Non-pigmented ciliary epithelial cell (primary cell): ENCODE data around the gene PPP2R5E.
A peak's percentile ranks its signal among the peaks of the same experiment; 100 is the strongest.
"Not testable (repeated sequence)": the region's sequence is repeated elsewhere in the genome, so short reads cannot be mapped to it uniquely, and the experiment has no call there.

ENCODE experiments used
- DNase-seq: peaks from one replicate; pipeline ENCODE4 v3.0.0-alpha.2; 2010; ENCODE audit warnings: low read depth

PPP2R5E gene

GRCh38 chr14:63375769-63376168, 167.4 kb downstream of the PPP2R5E start:
- DNase-seq, result no peak

GRCh38 chr14:63371613-63372012, 171.6 kb downstream of the PPP2R5E start:
- DNase-seq, result not testable (repeated sequence)

DNA sequence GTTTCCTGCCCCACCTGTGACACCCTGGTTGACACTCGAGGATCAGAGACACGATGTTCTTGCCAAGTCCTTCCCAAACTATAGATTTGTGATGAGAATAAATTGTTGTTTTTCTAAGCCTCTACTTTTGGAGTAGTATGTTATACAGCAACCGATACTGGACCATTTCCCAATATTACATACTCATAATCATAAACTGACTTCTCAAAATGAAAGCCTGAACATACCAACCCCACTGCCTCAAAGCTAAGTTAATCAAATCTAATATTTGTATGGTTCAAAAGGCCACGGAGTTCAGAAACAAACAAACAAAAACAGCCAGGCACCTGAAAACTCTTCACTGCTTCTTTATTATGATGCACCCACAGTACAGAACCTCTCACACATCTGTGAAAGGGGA, 172.1 kb downstream of the PPP2R5E start:
- DNase-seq, result no peak

DNA sequence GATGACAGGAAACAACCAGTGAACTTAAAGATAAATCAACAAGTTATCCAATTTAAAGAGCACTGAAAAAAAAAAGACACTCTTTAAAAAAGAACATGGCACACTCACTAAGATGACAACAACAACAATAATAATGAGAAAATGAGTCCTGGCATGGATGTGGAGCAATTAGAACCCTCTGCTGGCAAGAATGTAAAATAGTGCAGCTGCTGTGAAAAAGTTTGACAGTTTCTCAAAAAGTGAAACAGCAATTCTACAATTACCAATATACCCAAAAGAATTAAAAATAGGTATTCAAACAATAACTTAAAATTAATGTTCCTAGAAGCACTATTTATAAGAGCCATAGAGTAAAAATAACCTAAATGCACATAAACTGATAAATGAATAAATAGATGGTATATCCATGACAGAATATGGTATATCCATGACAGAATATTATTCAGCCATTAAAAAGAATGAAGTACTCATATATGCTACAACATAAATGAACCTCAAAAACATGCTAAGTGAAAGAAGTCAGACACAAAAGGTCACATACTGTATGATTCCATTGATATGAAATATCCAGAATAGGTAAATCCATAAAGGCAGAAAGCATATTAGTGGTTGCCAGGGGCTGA, 175.3 kb downstream of the PPP2R5E start:
- DNase-seq, result no peak

- DNase-seq, result no peak
Measured at GRCh38 chr14:63362389-63362819, 180.8 kb downstream of the PPP2R5E start.

GRCh38 chr14:63361790-63362189, 181.4 kb downstream of the PPP2R5E start:
- DNase-seq, result no peak

GRCh38 chr14:63357841-63358240, 185.3 kb downstream of the PPP2R5E start:
- DNase-seq, result no peak

DNA sequence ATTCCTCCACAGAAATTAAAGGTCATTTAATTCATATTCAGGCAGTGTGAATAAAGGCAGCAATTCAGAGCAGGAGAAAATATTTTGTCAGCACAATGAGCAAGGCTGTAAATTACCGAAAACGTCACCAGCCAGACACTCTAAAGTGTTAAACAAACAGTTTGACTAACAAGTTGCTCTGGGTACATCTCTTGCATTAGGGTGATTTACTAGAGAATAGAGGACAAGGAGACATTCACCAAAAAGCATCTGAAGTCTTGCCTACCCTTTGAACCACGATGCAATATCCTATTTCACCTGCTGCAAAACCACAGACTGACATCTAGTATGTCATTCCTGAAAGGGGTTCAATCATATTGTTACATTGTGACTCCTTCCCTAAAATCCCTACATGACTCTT, 197.4 kb downstream of the PPP2R5E start:
- DNase-seq, result no peak

- DNase-seq, result no peak
Measured at GRCh38 chr14:63344336-63344735, 198.8 kb downstream of the PPP2R5E start.

GRCh38 chr14:63343878-63344277, 199.3 kb downstream of the PPP2R5E start:
- peak; percentile 10 for DNase-seq

DNA sequence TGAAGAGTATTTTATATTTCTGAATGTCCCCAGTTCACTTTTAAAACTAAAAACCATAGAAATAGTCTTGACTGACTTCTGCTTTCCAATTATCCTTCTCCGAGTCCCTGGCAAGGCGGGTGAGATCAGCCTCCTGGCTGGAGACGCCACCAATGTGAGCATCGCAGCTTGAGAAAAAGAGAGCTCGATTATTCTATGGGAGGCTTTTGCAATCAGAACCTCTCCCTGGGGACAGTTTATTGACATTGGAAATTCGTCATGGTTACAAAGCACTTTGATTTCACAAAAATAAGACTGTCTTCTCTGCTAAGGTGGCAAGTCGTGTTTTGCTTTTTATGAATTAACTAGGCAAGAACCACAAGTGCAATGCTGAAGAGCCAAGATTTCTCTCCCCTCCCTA, 200.8 kb downstream of the PPP2R5E start:
- no peak for DNase-seq

DNA sequence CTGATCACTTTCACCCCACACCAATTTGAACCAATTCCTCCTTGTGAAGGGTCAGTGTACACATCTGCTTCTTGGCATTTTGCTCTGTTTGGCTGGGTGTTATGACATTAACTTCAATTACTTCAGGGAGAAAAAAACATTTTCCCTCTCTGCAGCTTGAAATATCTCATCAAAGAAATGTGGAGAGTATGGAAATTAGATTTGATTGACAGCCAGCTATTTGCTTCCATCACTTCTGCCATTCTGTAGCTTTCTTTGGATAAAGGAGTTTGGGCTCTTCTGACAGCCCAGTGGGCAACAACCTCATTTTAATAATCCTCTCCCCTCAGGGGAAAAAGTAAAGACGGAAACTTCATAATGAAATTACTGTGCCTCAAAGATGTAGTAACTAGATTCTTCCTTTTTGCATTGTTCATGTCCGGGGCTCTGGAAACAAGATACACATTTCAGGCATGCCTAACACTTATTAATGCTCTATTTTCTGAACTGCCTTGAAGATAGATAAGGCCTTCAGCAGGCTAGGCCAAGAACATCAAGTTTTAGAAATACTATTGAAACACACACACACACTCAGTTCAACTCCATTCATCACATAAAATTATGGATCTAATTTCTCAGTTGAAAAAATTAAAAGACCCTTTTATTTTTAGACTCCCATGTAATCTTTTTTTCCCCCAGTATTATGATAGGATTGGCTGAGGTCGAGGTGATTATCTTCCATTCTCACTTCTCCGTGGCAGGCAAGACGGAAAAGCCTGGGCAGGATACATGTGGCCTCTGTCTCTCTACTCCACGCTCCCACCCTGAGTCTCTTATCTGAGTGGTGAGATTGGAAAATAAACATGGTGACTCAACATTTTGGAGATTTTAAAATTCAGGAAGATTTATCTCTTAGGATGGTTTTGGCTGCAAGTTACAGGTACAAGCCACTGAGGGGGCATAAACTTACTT, 214.1 kb downstream of the PPP2R5E start:
- no peak for DNase-seq

DNA sequence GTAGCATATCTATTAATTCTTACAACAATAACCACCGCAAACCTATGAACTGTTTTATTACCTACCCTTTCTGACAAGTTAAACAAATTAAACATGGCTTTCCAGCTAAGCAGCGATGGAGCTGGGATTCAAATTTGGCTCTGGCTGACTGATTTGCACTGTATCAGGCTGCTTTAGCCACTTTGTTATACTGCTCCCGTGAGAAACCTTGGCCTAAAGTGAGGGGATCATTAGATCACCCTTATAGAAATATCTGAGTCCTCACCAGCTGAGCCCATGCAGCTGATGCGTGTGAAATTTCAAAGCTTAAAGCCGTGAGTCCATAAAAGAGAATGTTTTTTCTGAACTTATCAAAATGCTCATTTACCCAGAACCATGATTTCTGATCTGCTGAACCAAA, 216.3 kb downstream of the PPP2R5E start:
- no peak for DNase-seq

- no peak for DNase-seq
Measured at GRCh38 chr14:63322897-63323573, 220.1 kb downstream of the PPP2R5E start.

DNA sequence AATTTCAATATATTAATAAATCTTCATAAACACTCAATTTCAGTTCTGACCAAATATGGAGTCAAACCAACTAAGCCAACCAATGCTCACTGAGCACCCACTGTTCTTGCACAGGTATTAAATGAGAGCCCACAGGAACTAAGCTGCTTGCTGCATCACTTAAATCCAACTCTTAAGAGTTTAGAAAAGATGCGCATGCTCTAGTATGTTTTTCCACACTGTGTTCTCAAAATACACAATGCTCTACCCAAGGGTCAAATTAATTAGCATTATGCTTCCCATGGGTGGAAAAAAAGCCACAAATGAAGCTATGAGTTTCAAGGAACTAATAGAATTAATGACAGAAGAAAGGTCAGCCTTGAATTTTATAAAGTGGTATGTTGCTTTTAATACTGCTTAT, 220.7 kb downstream of the PPP2R5E start:
- no peak for DNase-seq
